GM12878 (cell line): Measurements from ENCODE around the gene NAA30.

Source experiments
- EP300 ChIP-seq, 2 experiments: fragments of 150-350 bp in 1 of 2; IDR thresholded peaks; 2 replicates each; pipeline ENCODE4 v1.6.1; 2011 to 2012; ENCODE audit warnings: low read depth in 2 of 2, low read length in 2 of 2, borderline replicate concordance in 1 of 2, improper control_type of control experiment in 1 of 2, inconsistent platforms in 1 of 2; ENCODE audit not compliant: control insufficient read depth in 1 of 2
- EZH2 ChIP-seq: IDR thresholded peaks from 2 replicates; pipeline ENCODE4 v1.6.1; 2012; ENCODE audit warnings: low read depth, mild to moderate bottlenecking, control low read depth, inconsistent platforms, low read length, borderline replicate concordance; ENCODE audit not compliant: control insufficient read depth
- FOXK2 ChIP-seq: fragments of 450-650 bp; IDR thresholded peaks from 2 replicates; pipeline ENCODE4 v1.6.1; 2017; ENCODE audit warnings: mild to moderate bottlenecking, moderate library complexity
- LARP7 ChIP-seq: fragments of 450-650 bp; IDR thresholded peaks from 2 replicates; pipeline ENCODE4 v1.6.1; 2017; ENCODE audit warnings: mild to moderate bottlenecking
- NFYA ChIP-seq: IDR thresholded peaks from 2 replicates; pipeline ENCODE4 v1.6.1; 2011; ENCODE audit warnings: low read depth, mild to moderate bottlenecking, low read length, improper control_type of control experiment, borderline replicate concordance
- RAD21 ChIP-seq: IDR thresholded peaks from 2 replicates; pipeline ENCODE4 v1.6.1; 2011; ENCODE audit warnings: mild to moderate bottlenecking, low read depth, low read length, moderate library complexity; ENCODE audit not compliant: insufficient read depth
- SUZ12 ChIP-seq: fragments of 200-600 bp; sonication (generic); IDR thresholded peaks from one replicate; pipeline ENCODE4 v1.6.1; 2018; ENCODE audit warnings: antibody characterized with exemption, mild to moderate bottlenecking; ENCODE audit not compliant: unreplicated experiment
- TF ChIP-seq, protein P1 (sequence below), 3 experiments: IDR thresholded peaks in 2 of 3; conservative IDR thresholded peaks in 1 of 3; 2 replicates each; pipeline ENCODE4 v1.5.1; 2011; ENCODE audit warnings: low read depth in 3 of 3, low read length in 3 of 3, mild to moderate bottlenecking in 3 of 3, control low read depth in 2 of 3, moderate library complexity in 2 of 3, inconsistent platforms in 1 of 3, mixed read lengths in 1 of 3; ENCODE audit not compliant: control insufficient read depth in 2 of 3, insufficient read depth in 1 of 3; ENCODE audit errors: extremely low read depth in 1 of 3

- no peak for TF ChIP-seq LARP7
- no peak for TF ChIP-seq NFYA
- no peak for TF ChIP-seq SUZ12
- TF ChIP-seq, protein P1, sequence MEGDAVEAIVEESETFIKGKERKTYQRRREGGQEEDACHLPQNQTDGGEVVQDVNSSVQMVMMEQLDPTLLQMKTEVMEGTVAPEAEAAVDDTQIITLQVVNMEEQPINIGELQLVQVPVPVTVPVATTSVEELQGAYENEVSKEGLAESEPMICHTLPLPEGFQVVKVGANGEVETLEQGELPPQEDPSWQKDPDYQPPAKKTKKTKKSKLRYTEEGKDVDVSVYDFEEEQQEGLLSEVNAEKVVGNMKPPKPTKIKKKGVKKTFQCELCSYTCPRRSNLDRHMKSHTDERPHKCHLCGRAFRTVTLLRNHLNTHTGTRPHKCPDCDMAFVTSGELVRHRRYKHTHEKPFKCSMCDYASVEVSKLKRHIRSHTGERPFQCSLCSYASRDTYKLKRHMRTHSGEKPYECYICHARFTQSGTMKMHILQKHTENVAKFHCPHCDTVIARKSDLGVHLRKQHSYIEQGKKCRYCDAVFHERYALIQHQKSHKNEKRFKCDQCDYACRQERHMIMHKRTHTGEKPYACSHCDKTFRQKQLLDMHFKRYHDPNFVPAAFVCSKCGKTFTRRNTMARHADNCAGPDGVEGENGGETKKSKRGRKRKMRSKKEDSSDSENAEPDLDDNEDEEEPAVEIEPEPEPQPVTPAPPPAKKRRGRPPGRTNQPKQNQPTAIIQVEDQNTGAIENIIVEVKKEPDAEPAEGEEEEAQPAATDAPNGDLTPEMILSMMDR (IDR thresholded peaks at IDR 0.05 in 2 of 3, conservative IDR thresholded peaks at IDR 0.05 in 1 of 3; ENCODE audit: control insufficient read depth in 2 of 3, extremely low read depth in 1 of 3, insufficient read depth in 1 of 3, low read depth in 3 of 3, low read length in 3 of 3) = no peak
- TF ChIP-seq EZH2 = no peak
- no peak for TF ChIP-seq FOXK2
- no peak for TF ChIP-seq EP300 (IDR thresholded peaks at IDR 0.05; ENCODE audit: borderline replicate concordance in 1 of 2, control insufficient read depth in 1 of 2, low read depth in 2 of 2, low read length in 2 of 2)
- TF ChIP-seq RAD21 = no peak
Observed at GRCh38 chr14:57401501-57401900, 11.1 kb downstream of the NAA30 start.
